Chondrocyte (in vitro differentiated cells): ENCODE data around the gene ARMCX5. TPM values are rescaled to one million over a fixed set of nuclear protein-coding genes. Genes with fewer than 3 reads are reported as not detected.
A peak's percentile ranks its signal among the peaks of the same experiment; 100 is the strongest.

ENCODE experiments used
- DNase-seq: peaks from one replicate; pipeline ENCODE4 v3.0.0; 2021; ENCODE audit warnings: mixed read lengths, low spot score
- H3K27ac Mint-ChIP-seq: one replicate; pipeline ENCODE4 v1.8.0; 2021; ENCODE audit warnings: mild to moderate bottlenecking, moderate library complexity, mixed read lengths; ENCODE audit not compliant: unreplicated experiment
- H3K27me3 Mint-ChIP-seq: 2 replicates; pipeline ENCODE4 v1.8.0; 2021; ENCODE audit warnings: low read depth, mixed read lengths
- H3K36me3 Mint-ChIP-seq: 2 replicates; pipeline ENCODE4 v1.8.0; 2021; ENCODE audit warnings: low read depth, mixed read lengths
- H3K4me1 Mint-ChIP-seq: 2 replicates; pipeline ENCODE4 v1.8.0; 2021; ENCODE audit warnings: low read depth, mild to moderate bottlenecking, mixed read lengths
- H3K4me3 Mint-ChIP-seq: one replicate; pipeline ENCODE4 v1.8.0; 2021; ENCODE audit warnings: mild to moderate bottlenecking, moderate library complexity, mixed read lengths; ENCODE audit not compliant: unreplicated experiment
- H3K9me3 Mint-ChIP-seq: 2 replicates; pipeline ENCODE4 v1.8.0; 2021; ENCODE audit warnings: low read depth, mixed read lengths
- CTCF ChIP-seq: fragments of 200-600 bp; sonication (generic); IDR thresholded peaks from 2 replicates; pipeline ENCODE4 v1.5.0; 2021; ENCODE audit warnings: antibody characterized with exemption, mild to moderate bottlenecking, moderate library complexity
- long read RNA-seq: library from polyadenylated mRNA; stranded (forward); transcript quantifications from one replicate; pipeline ENCODE4 v2.0.0, GENCODE V29; 2021
- total RNA-seq: library from RNA; stranded (reverse); gene quantifications from 3 replicates; pipeline ENCODE4 v1.2.1, GENCODE V29; 2021

ARMCX5 gene
- total RNA-seq: 10.2 to 14.9 TPM (median 12.3 TPM) in 3 replicates
- long read RNA-seq, full-length matches to known transcripts: 18 of 25 reads
- long read RNA-seq, partial matches to known transcripts: 1 of 25 reads
- long read RNA-seq, other reads (novel, unspliced or antisense): 6 of 25 reads

GRCh38 chrX:102599084-102599950 is at the start of gene ARMCX5:
Gene ARMCX5 (plus strand): TSS chrX:102599515. CDS start chrX:102602142, 2,627 bp downstream.
- peak within 1 kb of the TSS; percentile 98 for H3K4me3 Mint-ChIP-seq
- peak within 1 kb of the TSS; percentile 98 for H3K27ac Mint-ChIP-seq
- H3K36me3 Mint-ChIP-seq: peaks cover 2% of the 10 kb centered on the region
- H3K27me3 Mint-ChIP-seq: no peaks in the 10 kb centered on the region
- no peak for DNase-seq
- peaks cover 12% of the 10 kb centered on the region for H3K9me3 Mint-ChIP-seq
- H3K4me1 Mint-ChIP-seq: peaks cover 23% of the 10 kb centered on the region
- peak; percentile 13 for TF ChIP-seq CTCF

- Mint-ChIP-seq H3K4me3 (no peak overlapping the region), H3K4me1 (no peaks in the 10 kb centered on the region), H3K9me3 (peaks cover 6% of the 10 kb centered on the region), H3K27me3 (peaks cover 1% of the 10 kb centered on the region), H3K27ac (no peak overlapping the region), H3K36me3 (no peaks in the 10 kb centered on the region)
- DNase-seq: no peak
- TF ChIP-seq CTCF: no peak
Measured at GRCh38 chrX:102558607-102559006, 40.7 kb upstream of the ARMCX5 start.

GRCh38 chrX:102560423-102561068 is 38.8 kb upstream of the ARMCX5 start:
- H3K9me3 Mint-ChIP-seq: peaks cover 6% of the 10 kb centered on the region
- H3K4me1 Mint-ChIP-seq: no peaks in the 10 kb centered on the region
- TF ChIP-seq CTCF: no peak
- DNase-seq: no peak
- no peaks in the 10 kb centered on the region for H3K36me3 Mint-ChIP-seq
- H3K27ac Mint-ChIP-seq: no peak overlapping the region
- H3K4me3 Mint-ChIP-seq: no peak overlapping the region
- H3K27me3 Mint-ChIP-seq: no peaks in the 10 kb centered on the region

DNA sequence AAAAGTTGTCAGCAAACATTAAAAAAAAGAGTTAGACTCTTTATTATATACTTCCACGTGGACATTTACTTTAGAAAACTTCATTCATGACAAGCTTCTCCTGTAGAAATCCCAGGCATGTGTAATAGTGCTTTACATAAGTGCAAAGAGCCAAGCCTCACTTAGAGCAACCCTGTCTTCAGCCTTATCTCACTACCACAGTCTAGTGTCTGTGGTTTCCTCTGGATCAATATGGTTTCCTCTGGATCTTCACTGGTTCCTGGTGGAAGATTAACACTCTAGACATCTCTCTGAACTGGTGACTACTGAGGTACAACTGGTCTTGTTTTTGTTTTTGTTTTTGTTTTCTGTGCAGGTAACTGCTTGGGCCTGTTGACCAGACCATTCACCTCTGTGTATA is 18.4 kb upstream of the ARMCX5 start:
- DNase-seq: no peak
- no peak overlapping the region for H3K4me3 Mint-ChIP-seq
- H3K4me1 Mint-ChIP-seq: no peaks in the 10 kb centered on the region
- TF ChIP-seq CTCF: no peak
- peaks cover 2% of the 10 kb centered on the region for H3K27me3 Mint-ChIP-seq
- H3K9me3 Mint-ChIP-seq: peaks cover 16% of the 10 kb centered on the region
- no peaks in the 10 kb centered on the region for H3K36me3 Mint-ChIP-seq
- H3K27ac Mint-ChIP-seq: no peak overlapping the region

GRCh38 chrX:102593367-102593766 is 5.9 kb upstream of the ARMCX5 start:
- no peaks in the 10 kb centered on the region for H3K4me1 Mint-ChIP-seq
- no peaks in the 10 kb centered on the region for H3K27me3 Mint-ChIP-seq
- H3K9me3 Mint-ChIP-seq: peaks cover 10% of the 10 kb centered on the region
- DNase-seq: no peak
- H3K36me3 Mint-ChIP-seq: no peaks in the 10 kb centered on the region
- H3K27ac Mint-ChIP-seq: no peak overlapping the region
- no peak for TF ChIP-seq CTCF
- no peak overlapping the region for H3K4me3 Mint-ChIP-seq
